Neural cell (in vitro differentiated cells): ENCODE measurements around the gene IMMP2L. TPM values are rescaled to one million over a fixed set of nuclear protein-coding genes. Genes with fewer than 3 reads are reported as not detected.

Experiments
- H2AFZ ChIP-seq: fragments of 200-600, 300-800 bp; sonication (generic), shearing (Covaris generic); 2 replicates; pipeline ENCODE4 v1.6.0; 2014; ENCODE audit warnings: low read depth, mild to moderate bottlenecking, antibody characterized with exemption, low read length, moderate library complexity
- H3F3A ChIP-seq: fragments of 200-600 bp; shearing (Covaris generic); 2 replicates; pipeline ENCODE4 v1.6.1; 2016; ENCODE audit warnings: mild to moderate bottlenecking, moderate library complexity, mixed read lengths, antibody characterized with exemption, low read length; ENCODE audit not compliant: insufficient read depth, poor library complexity, severe bottlenecking
- H3K27ac ChIP-seq: fragments of 200-600, 300-800 bp; sonication (generic), shearing (Covaris generic); 2 replicates; pipeline ENCODE4 v1.5.1; 2014; ENCODE audit warnings: mild to moderate bottlenecking, low read length, moderate library complexity
- H3K27me3 ChIP-seq: fragments of 300-800, 200-600 bp; sonication (generic), shearing (Covaris generic); 2 replicates; pipeline ENCODE4 v1.6.0; 2014; ENCODE audit warnings: mild to moderate bottlenecking, low read depth, low read length, moderate library complexity; ENCODE audit not compliant: insufficient read depth
- H3K36me3 ChIP-seq: fragments of 300-800, 200-600 bp; sonication (generic), shearing (Covaris generic); 2 replicates; pipeline ENCODE4 v1.5.1; 2014; ENCODE audit warnings: mild to moderate bottlenecking, antibody characterized with exemption, low read length, moderate library complexity; ENCODE audit not compliant: insufficient read depth
- H3K4me2 ChIP-seq: fragments of 300-800, 200-600 bp; sonication (generic), shearing (Covaris generic); 2 replicates; pipeline ENCODE4 v1.6.0; 2014; ENCODE audit warnings: mild to moderate bottlenecking, low read length
- H3K4me3 ChIP-seq: fragments of 300-800, 200-600 bp; sonication (generic), shearing (Covaris generic); 2 replicates; pipeline ENCODE4 v1.5.1; 2014; ENCODE audit warnings: mild to moderate bottlenecking, low read length, moderate library complexity
- H3K79me2 ChIP-seq: fragments of 200-600 bp; shearing (Covaris generic); replicated peaks from 2 replicates; pipeline ENCODE4 v1.6.0; 2014; ENCODE audit warnings: mild to moderate bottlenecking, low read length, moderate library complexity; ENCODE audit not compliant: insufficient read depth
- H3K9ac ChIP-seq: fragments of 300-800, 200-600 bp; sonication (generic), shearing (Covaris generic); 2 replicates; pipeline ENCODE4 v1.6.1; 2016; ENCODE audit warnings: mild to moderate bottlenecking, low read length, mixed read lengths
- H3K9me2 ChIP-seq: fragments of 200-600 bp; shearing (Covaris generic); 2 replicates; pipeline ENCODE4 v1.6.1; 2016; ENCODE audit warnings: mild to moderate bottlenecking, low read length, mixed read lengths; ENCODE audit not compliant: insufficient read depth
- H3K9me3 ChIP-seq: fragments of 200-600, 300-800 bp; sonication (generic), shearing (Covaris generic); 2 replicates; pipeline ENCODE4 v1.6.1; 2016; ENCODE audit warnings: mild to moderate bottlenecking, mixed run types, low read length, moderate library complexity, mixed read lengths
- H4K20me1 ChIP-seq: fragments of 200-600 bp; shearing (Covaris generic); 2 replicates; pipeline ENCODE4 v1.6.1; 2016; ENCODE audit warnings: mild to moderate bottlenecking, mixed run types; ENCODE audit not compliant: insufficient read depth
- EP300 ChIP-seq: fragments of 450-650 bp; conservative IDR thresholded peaks from 2 replicates; pipeline ENCODE4 v1.6.1; 2014; ENCODE audit warnings: antibody characterized with exemption, mild to moderate bottlenecking, moderate library complexity; ENCODE audit not compliant: poor library complexity, severe bottlenecking
- EZH2 ChIP-seq: fragments of 200-600, 300-800 bp; shearing (Covaris generic), sonication (generic); IDR thresholded peaks from 2 replicates; pipeline ENCODE4 v1.6.1; 2014; ENCODE audit warnings: antibody characterized with exemption, low read length, borderline replicate concordance, mild to moderate bottlenecking; ENCODE audit not compliant: insufficient read depth, poor library complexity, severe bottlenecking
- MXI1 ChIP-seq: fragments of 450-650 bp; conservative IDR thresholded peaks from 2 replicates; pipeline ENCODE4 v1.6.1; 2014; ENCODE audit warnings: antibody characterized with exemption, mild to moderate bottlenecking; ENCODE audit not compliant: poor library complexity, severe bottlenecking
- POLR2AphosphoS5 ChIP-seq: IDR thresholded peaks from 2 replicates; pipeline ENCODE4 v1.6.1; 2012
- RAD21 ChIP-seq: fragments of 450-650 bp; conservative IDR thresholded peaks from 2 replicates; pipeline ENCODE4 v1.6.1; 2014; ENCODE audit warnings: antibody characterized with exemption, mild to moderate bottlenecking, moderate library complexity
- SMC3 ChIP-seq: fragments of 450-650 bp; conservative IDR thresholded peaks from 2 replicates; pipeline ENCODE4 v1.6.1; 2014; ENCODE audit warnings: antibody characterized with exemption, mild to moderate bottlenecking, moderate library complexity; ENCODE audit not compliant: poor library complexity
- TAF1 ChIP-seq: IDR thresholded peaks from 2 replicates; pipeline ENCODE4 v1.6.1; 2012; ENCODE audit warnings: low read depth
- polyA plus RNA-seq: library from polyadenylated mRNA; depleted of rRNA; stranded (reverse); fragments of >200 nt; gene quantifications from 2 replicates; pipeline ENCODE4 v1.2.3, GENCODE V29; 2014
- TF ChIP-seq, protein P1 (sequence below): IDR thresholded peaks from 2 replicates; pipeline ENCODE4 v1.6.1; 2012; ENCODE audit warnings: borderline replicate concordance
- TF ChIP-seq, protein P2 (sequence below): fragments of 450-650 bp; IDR thresholded peaks from 2 replicates; pipeline ENCODE4 v1.5.1; 2014; ENCODE audit warnings: antibody characterized with exemption, mild to moderate bottlenecking, moderate library complexity; ENCODE audit not compliant: poor library complexity, severe bottlenecking

The IMMP2L gene
- polyA plus RNA-seq, 1 donor from 2014 or later = 9.7 TPM

- no peak overlapping the region for H3K27ac ChIP-seq
- no peak overlapping the region for H3K9ac ChIP-seq
- H3F3A ChIP-seq = no peaks in the 10 kb centered on the region
- no peaks in the 10 kb centered on the region for H3K9me3 ChIP-seq
- TF ChIP-seq RAD21 (no peak), MXI1 (no peak), EP300 (no peak), EZH2 (no peak), TAF1 (no peak), SMC3 (no peak), POLR2AphosphoS5 (no peak)
- TF ChIP-seq, protein P1, sequence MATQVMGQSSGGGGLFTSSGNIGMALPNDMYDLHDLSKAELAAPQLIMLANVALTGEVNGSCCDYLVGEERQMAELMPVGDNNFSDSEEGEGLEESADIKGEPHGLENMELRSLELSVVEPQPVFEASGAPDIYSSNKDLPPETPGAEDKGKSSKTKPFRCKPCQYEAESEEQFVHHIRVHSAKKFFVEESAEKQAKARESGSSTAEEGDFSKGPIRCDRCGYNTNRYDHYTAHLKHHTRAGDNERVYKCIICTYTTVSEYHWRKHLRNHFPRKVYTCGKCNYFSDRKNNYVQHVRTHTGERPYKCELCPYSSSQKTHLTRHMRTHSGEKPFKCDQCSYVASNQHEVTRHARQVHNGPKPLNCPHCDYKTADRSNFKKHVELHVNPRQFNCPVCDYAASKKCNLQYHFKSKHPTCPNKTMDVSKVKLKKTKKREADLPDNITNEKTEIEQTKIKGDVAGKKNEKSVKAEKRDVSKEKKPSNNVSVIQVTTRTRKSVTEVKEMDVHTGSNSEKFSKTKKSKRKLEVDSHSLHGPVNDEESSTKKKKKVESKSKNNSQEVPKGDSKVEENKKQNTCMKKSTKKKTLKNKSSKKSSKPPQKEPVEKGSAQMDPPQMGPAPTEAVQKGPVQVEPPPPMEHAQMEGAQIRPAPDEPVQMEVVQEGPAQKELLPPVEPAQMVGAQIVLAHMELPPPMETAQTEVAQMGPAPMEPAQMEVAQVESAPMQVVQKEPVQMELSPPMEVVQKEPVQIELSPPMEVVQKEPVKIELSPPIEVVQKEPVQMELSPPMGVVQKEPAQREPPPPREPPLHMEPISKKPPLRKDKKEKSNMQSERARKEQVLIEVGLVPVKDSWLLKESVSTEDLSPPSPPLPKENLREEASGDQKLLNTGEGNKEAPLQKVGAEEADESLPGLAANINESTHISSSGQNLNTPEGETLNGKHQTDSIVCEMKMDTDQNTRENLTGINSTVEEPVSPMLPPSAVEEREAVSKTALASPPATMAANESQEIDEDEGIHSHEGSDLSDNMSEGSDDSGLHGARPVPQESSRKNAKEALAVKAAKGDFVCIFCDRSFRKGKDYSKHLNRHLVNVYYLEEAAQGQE = no peak
- TF ChIP-seq, protein P2, sequence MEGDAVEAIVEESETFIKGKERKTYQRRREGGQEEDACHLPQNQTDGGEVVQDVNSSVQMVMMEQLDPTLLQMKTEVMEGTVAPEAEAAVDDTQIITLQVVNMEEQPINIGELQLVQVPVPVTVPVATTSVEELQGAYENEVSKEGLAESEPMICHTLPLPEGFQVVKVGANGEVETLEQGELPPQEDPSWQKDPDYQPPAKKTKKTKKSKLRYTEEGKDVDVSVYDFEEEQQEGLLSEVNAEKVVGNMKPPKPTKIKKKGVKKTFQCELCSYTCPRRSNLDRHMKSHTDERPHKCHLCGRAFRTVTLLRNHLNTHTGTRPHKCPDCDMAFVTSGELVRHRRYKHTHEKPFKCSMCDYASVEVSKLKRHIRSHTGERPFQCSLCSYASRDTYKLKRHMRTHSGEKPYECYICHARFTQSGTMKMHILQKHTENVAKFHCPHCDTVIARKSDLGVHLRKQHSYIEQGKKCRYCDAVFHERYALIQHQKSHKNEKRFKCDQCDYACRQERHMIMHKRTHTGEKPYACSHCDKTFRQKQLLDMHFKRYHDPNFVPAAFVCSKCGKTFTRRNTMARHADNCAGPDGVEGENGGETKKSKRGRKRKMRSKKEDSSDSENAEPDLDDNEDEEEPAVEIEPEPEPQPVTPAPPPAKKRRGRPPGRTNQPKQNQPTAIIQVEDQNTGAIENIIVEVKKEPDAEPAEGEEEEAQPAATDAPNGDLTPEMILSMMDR = no peak
- no peaks in the 10 kb centered on the region for H4K20me1 ChIP-seq
- H3K79me2 ChIP-seq = no peaks in the 10 kb centered on the region
- no peaks in the 10 kb centered on the region for H3K9me2 ChIP-seq
- no peaks in the 10 kb centered on the region for H3K36me3 ChIP-seq
- no peaks in the 10 kb centered on the region for H3K27me3 ChIP-seq
- no peak overlapping the region for H3K4me3 ChIP-seq
- no peak overlapping the region for H3K4me2 ChIP-seq
- no peak overlapping the region for H2AFZ ChIP-seq
These were observed 758.6 kb downstream of the IMMP2L start for GRCh38 chr7:110803602-110804143.

DNA sequence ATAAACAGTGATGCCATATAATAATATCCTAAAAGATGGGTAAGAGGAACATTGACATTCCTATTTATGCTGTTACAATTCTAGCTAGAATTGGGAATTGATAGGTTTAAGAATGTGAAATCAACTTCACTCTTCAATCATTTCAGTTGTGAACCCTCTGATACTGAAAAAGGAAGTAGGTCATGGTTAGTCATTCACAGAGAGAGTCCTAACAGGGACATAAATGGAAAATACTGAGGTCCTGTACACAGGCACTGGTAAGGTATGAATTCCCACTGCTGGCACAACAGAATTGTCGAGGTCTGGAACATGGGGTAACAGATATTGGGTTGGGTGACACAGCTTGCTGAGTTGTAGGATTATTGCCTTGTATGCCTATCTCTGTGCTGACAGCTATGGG is 760.8 kb downstream of the IMMP2L start:
- Histone ChIP-seq H3K9me3 (no peaks in the 10 kb centered on the region), H3K27ac (no peak overlapping the region), H3K9me2 (no peaks in the 10 kb centered on the region), H3K4me3 (no peak overlapping the region), H3K4me2 (no peak overlapping the region), H3K79me2 (no peaks in the 10 kb centered on the region), H2AFZ (no peak overlapping the region), H3F3A (no peaks in the 10 kb centered on the region), H3K36me3 (no peaks in the 10 kb centered on the region), H3K27me3 (no peaks in the 10 kb centered on the region), H4K20me1 (no peaks in the 10 kb centered on the region), H3K9ac (no peak overlapping the region)
- no peak for TF ChIP-seq POLR2AphosphoS5
- TF ChIP-seq, protein P2 = no peak
